Upper lobe of left lung (tissue), 4 donors: ENCODE results near the gene MPDZ.

Experiments
- EP300 ChIP-seq, 4 donors: sonication (generic); formaldehyde crosslinking; IDR thresholded peaks; one replicate each; pipeline ENCODE4 v1.5.1; 2017; ENCODE audit warnings: antibody characterized with exemption in 4 of 4, control low read depth in 2 of 4
- POLR2A ChIP-seq, 4 donors: fragments of 450-650 bp; IDR thresholded peaks; one replicate each; pipeline ENCODE4 v1.5.1; 2016 to 2017; ENCODE audit warnings: antibody characterized with exemption in 4 of 4, mild to moderate bottlenecking in 2 of 4
- TF ChIP-seq, protein P1 (sequence below), 6 experiments: fragments of 450-650 bp in 4 of 6; fragments of 200-600 bp in 2 of 6; sonication (generic) in 2 of 6; IDR thresholded peaks; one replicate each; pipeline ENCODE4 v1.5.1; 2016 to 2019; ENCODE audit warnings: antibody characterized with exemption in 6 of 6

DNA sequence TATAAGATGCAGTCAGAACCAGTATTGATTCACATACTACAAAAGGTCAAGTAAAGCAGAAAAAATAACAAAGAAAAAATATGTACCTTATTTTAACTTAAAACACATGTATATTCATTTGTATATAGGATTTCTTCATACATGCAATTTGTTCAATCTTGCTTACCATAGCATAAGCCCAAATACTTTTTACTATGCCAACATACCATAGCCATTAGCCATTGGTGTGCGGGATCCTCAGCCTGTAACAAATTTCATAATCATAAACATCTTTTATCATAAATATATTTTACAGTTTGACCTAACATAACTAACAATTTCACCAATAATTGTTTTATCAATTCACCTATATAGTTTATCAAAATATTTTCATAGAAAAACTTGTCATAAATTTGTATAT, 51.1 kb downstream of the MPDZ start:
- TF ChIP-seq, protein P1, sequence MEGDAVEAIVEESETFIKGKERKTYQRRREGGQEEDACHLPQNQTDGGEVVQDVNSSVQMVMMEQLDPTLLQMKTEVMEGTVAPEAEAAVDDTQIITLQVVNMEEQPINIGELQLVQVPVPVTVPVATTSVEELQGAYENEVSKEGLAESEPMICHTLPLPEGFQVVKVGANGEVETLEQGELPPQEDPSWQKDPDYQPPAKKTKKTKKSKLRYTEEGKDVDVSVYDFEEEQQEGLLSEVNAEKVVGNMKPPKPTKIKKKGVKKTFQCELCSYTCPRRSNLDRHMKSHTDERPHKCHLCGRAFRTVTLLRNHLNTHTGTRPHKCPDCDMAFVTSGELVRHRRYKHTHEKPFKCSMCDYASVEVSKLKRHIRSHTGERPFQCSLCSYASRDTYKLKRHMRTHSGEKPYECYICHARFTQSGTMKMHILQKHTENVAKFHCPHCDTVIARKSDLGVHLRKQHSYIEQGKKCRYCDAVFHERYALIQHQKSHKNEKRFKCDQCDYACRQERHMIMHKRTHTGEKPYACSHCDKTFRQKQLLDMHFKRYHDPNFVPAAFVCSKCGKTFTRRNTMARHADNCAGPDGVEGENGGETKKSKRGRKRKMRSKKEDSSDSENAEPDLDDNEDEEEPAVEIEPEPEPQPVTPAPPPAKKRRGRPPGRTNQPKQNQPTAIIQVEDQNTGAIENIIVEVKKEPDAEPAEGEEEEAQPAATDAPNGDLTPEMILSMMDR (IDR thresholded peaks at IDR 0.05): no peak
- TF ChIP-seq EP300 (IDR thresholded peaks at IDR 0.05) (no peak), POLR2A (IDR thresholded peaks at IDR 0.05) (no peak)
